GM19240 (cell line): Measurements from ENCODE around the gene CCDC63.

Source experiments
- DNase-seq: peaks from one replicate; pipeline ENCODE4 v3.0.0; 2011; ENCODE audit warnings: low spot score; ENCODE audit not compliant: insufficient read length

Gene CCDC63

DNA sequence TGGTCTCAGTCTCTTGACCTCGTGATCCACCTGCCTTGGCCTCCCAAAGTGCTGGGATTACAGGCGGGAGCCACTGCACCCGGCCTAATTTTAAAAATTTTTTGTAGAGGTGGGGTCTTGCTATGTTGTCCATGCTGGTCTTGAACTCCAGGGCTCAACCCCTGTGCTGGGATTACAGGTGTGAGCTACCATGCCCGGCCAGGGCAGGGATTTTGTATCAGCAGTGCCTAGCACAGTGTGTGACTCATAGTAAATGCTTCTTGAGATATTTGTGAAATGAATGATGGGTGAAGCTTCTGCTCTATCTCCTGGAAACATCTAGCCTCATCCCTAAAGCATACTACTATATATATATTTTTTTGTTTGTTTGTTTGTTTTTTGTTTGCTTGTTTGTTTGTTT, 36.5 kb downstream of the CCDC63 start:
- no peak for DNase-seq

DNA sequence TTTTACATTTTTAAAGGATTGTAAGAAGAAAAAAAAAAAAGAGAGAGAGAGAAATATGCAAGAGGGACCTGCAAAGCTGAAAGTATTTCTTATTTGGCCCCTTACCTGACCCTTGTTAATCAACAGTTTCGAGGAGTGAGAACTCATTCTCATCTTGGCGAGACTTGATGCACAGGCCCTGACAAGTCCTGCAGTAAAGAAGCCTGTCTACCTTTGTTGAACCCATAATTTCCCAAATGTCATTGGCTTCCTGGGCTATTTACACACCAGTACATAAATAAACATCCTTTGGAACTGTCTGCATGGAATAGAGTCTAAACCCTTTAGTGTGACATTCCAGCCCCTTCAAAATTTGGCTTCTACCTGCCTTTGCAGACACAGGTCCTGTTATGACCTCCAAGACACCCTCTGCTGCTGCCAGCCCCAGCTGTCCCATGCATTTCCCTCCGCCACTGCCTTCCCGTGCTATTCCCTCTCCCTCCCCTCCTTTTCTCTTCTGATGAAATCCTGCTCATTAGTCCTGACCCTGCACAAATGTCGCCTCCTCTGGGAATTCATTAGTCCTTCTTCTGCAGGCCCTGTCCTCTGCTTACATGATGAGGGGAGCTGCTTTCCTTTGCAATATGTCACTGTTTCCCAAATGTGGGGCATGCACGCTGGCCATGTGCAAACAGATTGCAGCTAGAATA, 38.5 kb downstream of the CCDC63 start:
- DNase-seq, result no peak

DNA sequence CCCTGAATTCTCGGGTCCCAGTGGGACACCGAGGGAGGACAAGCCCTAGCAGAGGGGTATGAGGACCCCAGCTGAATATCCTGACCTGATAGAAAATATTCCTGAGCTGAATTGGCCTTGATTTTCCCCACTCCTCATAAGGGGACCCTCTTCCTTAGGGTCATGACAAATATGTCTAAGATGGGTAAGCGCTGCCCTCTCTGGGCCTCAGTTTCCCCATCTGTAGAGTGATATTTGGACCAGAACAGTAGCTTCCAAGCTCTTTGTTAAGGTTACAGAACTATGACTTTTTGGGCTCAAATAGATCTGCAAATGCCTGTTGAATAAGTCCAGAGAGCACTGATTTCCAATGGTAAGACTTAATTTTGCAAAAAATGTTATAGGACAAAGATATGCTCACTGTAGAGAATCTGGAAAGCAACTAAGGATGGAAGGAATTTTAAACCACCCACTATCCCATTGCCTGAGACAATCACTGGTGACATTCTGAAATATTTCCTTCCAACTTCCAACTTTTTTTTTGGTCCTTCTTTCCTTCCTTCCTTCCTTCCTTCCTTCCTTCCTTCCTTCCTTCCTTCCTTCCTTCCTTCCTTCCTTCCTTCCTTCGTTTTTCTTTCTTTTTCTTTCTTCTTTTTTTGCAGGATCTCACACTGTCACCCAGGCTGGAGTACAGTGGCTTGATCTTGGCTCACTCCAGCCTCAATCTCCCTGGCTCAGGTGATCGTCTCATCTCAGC, 41.6 kb downstream of the CCDC63 start:
- no peak for DNase-seq

DNA sequence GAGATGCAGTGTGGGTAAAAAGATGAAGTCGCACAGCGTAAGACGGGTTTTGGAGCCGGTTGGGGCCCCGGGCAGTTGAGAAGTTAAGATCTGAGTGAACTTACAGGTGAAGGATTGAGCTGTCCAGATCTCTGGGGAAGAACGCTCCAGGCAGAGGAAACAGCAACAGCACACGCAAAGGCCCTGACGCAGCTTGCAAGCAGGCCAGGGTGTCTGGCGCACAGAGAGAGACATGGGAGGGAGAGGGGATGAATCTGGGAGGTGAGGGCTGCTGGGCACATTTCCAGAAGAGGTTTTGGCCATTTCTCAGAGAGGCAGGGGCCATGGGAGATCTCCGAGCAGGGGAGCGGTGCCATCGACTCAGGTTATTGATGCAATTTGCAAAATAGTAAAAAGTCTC, 42.6 kb downstream of the CCDC63 start:
- no peak for DNase-seq

DNA sequence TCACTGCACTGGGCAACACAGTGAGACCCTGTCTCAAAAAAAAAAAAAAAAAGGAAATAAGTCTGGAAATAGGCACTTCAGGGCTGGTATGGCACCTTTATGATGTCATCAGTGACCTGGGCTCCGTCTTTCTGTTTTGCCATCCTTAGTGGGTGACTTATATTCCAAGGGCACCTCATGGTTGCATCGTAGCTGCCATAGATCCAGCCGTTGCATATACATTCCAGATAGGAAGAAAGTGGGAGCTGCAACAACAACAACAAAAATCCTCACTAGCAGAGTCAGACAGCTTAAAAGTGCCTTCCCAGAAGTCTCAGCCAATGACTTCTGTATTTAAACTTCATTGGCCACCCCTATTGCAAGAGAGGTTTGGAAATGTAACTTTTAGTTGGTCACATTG, 47.2 kb downstream of the CCDC63 start:
- DNase-seq, result no peak

DNA sequence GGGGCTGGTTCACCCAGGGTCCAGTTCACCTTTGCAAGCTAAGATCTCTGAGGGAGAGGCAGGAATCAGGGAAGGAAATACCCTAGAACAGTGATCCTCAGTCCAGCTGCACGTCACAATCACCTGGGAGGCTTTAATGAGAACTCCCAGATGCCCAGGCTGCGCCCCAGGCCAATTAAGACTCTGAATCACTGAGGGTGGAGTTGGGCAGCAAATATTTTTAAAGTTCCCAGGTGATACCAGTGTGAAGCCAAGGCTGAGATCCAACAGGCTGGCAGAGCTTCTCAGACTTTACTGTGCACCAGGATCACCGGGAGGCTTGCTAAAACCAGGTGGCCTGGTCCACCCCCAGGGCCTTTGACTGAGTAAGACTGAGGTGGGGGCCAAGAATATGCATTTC, 49.8 kb downstream of the CCDC63 start:
- no peak for DNase-seq

DNA sequence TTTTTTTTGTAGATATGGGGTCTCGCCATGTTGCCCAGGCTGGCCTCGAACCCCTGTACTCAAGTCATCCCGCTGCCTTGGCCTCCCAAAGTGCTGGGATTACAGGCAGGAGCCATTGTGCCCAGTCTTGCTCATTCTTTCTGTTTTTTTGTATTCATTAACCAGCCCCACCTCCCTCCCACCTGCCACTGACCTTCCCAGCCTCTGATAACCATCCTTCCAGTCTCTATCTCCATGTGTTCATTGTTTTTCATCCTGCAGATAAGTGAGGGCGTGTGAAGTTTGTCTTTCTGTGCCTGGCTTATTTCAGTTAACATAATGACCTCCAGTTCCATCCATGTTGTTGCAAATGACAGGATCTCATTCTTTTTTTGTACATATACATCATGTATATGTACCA, 54.6 kb downstream of the CCDC63 start:
- no peak for DNase-seq

DNA sequence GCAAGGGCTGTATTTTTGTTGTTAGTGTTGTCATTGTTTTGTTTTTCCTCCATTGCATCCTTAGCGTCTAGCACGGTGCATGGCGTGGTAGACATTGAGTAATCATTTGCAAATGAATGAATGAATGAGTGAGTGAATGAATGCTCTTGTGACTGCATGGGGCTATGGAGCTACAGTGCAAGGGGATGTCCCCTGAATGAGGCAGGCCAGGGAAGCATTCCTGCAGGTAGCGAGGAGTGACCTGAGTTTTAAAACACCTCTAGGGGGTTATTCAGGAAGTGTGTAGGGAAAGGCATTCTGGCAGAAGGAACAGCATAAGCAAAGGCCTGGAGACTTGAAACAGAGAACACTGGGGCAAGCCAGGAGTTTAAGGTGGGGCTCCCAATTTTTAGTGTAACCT, 56.7 kb downstream of the CCDC63 start:
- DNase-seq, result no peak

DNA sequence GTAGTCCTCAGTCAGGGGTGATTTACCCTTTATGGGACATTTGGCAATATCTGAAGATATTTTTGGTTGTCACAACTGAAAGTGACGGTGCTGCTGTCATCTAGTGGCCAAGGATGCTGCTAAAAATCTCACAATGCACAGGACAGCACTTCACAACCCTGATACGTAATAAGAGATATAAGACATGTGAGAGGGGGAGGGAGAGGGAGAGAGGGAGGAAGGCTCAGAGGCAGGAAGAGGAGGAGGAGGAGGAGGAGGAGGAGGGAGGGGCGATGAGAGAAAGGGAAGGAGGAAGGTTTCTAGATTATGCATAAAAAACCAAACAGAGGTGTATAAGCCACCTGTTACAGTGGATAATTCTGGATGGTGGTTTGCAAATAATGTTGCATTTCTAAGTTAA, 59.3 kb downstream of the CCDC63 start:
- DNase-seq, result no peak

DNA sequence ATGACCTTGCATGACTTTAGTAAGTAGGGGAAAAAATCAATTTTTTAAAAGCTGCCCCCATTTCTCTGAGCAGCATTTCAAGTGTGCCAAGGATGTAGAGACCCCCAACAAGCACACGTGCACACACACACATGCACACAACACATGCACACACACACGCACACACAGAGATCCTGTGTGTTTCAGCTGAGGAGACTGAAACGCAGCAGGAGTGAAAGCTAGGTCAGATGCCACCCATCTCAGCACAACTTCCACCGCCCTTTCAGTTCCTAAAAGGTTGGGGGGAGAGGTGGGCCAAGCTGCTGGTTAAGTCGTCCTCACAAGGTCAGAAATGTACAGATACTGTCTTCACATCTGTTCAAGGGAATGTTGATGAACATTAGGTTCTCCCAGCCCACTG, 59.7 kb downstream of the CCDC63 start:
- no peak for DNase-seq

DNA sequence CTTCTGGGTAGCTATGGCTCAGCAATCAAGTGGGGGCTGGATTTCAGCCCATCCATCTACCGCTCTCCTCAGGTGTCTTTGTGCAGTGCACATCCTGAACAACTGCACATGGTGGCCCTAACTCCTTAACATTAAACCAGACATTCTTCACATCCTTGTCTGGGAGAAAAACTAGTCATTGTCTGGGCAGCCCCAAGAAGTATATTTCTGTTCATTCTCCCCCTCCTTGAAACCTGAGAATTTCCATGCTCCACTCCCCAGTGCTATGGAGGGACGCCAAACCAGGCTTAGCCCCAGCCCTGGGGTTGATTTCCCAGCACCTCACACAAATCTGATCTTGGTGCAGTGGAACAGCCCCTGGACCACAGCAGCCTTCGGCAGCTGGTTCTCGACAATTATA, 60.2 kb downstream of the CCDC63 start:
- DNase-seq, result no peak

DNA sequence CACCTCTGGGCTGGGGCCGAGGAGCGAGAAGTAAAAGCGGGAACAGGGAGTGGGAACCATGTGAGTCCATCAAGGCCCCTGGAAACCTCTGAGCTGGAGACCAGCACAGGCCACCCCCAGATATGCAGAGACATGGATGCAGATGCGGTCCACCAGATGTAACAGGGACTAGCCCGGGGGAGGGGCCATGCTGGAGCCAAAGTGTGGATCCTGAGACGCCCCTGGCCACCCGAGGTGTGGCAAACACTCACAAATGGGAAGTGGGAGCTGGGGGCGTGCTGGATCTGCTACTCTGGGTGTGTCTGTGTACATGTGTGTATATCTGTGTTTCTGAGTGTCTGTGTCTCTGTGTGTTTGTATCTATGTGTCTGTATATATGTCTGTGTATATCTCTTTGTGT, 60.8 kb downstream of the CCDC63 start:
- DNase-seq, result no peak

DNA sequence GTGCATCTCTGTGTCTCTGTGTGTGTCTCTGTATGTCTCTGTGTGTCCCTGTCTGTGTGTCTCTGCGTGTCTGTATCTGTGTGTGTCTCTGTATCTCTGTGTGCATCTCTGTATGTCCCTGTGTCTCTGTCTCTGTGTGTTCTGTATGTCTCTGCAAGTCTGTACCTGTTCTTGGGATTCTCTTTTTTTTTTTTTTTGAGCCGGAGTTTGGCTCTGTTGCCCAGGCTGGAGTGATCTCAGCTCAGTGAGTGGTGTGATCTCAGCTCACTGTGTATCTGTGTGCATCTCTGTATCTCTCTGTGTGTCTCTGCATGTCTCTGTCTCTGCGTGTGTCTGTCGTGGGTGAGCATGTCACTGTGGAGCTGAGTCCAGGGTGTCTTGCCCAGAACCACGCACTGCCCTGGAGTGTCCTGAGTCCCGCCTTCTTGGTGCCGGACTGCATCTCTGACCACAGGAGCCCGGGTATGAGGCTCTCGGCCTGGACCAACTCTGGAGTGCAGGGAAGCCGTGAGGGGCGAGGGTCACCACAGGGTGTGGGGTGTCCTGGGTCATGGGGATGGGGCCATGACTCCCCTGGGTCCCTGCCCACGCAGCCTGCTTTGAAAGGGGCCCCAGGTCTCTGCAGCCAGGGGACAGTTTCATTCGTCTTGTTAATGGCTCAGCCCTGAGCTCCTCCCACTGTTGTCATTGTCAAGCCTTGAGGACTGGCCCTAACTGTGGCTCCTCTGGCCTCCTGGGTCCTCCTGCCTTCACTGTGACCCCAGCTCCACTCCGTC, 61.8 kb downstream of the CCDC63 start:
- DNase-seq, result no peak

DNA sequence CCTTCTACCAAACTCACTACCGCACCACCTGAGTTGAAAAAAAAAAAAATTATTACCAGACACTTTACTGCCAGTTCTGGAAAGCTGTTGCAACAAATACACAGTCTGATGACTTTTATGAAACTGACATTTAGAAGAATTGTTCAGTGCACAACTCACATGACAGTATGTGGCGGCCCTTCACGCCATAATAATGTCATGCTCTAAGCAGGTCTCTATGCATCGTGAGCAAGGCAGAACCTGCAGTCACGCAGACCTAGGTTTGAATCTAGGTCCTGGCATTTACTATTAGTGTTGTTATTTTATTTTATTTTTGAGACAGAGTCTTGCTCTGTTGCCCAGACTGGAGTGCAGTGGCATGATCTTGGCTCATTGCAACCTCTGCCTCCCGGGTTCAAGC, 65.5 kb downstream of the CCDC63 start:
- no peak for DNase-seq

DNA sequence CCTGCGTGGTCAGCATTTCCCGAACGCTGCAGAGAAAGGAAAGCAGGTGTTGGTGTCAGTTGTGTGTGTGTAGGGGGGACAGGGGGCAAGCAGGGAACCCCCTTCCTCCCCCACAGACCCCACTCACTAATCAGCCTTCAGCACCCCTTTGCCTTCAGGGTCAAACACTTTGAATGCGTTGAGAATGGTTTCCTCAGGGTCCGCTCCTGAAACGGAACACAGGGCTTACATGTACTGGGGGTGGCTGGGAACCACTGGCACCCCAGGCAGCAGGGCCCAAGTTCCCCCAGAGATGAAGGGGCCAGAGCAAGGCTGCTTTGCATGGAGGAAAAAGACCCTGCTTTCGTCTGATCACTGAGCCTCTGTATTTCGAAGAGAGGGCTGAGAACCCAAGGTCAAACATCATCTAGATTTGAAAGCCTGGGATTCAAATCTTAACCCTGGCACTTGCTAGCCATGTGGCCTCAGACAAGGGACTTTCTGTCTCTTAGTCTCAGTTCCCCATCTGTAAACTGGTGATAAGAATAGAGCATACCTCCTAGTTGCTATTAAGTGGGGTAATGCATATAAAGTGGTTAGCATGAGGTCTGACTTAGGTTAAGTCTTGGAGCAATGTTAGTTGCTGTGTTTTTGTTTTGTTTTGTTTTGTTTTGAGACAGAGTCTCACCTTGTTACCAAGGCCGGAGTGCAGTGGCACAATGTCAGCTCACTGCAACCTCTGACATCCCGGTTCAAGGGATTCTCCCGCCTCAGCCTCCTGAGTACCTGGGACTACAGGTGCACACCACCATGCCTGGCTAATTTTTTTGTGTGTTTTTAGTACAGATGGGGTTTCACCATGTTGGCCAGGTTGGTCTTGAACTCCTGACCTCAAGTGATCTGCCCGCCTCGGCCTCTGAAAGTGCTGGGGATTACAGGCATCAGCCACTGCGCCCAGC, 66.6 kb downstream of the CCDC63 start:
- DNase-seq, result peak; percentile 54

DNA sequence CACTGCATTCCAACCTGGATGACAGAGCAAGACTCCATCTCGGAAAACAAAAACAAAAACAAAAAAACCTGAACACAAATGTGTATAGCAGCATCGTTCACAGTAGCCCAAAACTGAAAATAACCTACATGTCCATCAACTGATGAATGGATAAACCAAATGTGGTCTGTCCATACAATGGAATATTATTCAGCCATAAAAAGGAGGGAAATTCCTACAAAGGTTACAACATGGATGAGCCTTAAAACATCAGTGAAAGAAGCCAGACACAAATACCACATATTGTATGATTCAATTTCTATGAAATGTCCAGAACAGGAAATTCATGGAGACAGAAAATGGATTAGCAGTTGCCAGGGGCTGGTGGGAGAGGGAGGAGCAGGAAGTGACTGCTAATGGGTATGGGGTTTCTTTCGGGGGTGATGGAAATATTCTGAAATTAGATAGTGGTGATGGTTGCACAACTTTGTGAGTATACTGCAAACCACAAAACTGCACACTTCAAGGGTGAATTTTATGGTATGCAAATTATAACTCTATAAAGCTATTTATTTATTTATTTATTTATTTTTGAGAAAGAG, 69.6 kb downstream of the CCDC63 start:
- no peak for DNase-seq

DNA sequence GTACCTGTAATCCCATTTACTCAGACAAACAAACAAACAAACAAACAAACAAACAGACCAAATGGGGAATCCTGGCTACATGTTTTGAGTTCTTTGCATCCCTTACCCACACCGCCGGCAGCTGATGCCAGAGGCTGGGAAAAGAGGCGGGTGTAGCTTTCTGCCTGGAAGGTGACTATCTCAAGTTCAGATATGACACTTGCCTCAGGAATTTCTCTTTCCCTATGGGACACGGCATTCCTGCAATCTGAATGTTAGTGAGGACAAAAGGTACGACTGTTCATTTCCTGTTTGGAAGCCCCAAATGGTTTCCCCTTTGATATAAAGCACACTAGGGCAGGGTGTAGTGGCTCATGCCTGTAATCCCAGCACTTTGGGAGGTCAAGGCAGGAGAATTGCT, 70.7 kb downstream of the CCDC63 start:
- no peak for DNase-seq

DNA sequence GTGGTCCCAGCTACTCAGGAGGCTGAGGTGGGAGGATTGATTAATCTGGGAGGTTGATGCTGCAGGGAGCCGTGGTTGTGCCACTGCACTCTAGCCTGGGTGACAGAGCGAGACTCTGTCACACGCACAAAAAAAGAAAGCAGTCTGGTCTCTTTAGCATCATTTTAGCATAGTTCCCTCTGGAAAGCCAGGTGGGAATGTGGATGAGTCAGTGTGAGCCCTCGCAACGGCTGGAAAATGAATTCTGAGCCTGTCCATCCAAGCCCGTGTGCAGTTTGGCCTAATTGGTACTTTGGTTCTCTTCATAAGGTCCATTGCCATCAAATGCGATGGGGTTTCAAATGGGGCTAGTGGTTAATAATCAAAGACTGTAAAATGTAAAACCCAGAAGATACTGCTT, 71.2 kb downstream of the CCDC63 start:
- no peak for DNase-seq

DNA sequence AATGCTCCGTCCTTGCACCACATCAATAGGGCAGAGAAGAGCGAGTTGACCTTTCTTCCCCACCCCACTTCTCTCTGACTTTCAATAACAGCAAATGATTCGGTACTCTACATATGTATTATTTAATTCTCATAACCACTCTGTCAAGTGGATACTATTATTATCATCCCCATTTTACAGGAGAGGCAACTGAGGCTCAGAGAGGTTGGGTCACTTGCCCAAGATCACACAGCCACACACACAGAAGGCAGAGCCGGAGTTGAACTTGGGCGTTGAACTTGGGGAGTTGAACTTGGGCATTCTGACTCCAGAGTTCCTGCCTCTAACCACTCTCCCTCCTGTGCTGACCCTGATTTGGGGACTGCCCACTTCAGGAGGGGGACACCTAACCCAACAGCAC, 72.9 kb downstream of the CCDC63 start:
- no peak for DNase-seq

DNA sequence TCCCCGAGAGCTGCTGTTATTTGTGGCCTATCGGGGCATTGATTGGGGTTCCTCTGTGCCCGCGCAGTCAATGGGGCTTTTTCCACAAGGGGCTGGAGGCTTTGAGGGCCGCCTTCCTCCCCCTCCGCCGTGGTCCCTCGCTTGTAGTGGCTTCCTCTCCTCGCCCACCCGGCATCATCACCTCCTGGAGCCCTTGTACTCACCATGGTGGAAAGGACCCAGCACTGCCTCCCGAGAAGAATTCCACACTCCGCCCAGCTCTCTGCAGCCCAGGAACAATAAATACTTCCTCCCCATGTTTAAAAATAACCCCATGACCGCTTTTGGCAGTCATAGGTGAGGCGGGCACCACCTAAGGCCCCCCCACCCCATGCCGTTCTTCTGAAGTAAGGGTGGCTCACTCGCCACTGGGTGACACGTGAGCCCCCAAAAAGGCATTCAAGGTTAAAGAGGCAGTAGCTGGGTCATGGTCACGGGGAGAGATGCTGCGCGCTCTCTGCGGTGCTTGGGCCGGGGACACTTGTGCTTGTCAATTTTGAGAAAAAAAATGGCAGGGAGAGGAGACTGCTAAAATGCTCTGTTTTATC, 73.6 kb downstream of the CCDC63 start, which contains the start of gene MYL2:
Gene MYL2 (minus strand): TSS at position 256 of the 587 bp plus-strand sequence. CDS start 50 bp downstream, at position 206.
- no peak for DNase-seq

DNA sequence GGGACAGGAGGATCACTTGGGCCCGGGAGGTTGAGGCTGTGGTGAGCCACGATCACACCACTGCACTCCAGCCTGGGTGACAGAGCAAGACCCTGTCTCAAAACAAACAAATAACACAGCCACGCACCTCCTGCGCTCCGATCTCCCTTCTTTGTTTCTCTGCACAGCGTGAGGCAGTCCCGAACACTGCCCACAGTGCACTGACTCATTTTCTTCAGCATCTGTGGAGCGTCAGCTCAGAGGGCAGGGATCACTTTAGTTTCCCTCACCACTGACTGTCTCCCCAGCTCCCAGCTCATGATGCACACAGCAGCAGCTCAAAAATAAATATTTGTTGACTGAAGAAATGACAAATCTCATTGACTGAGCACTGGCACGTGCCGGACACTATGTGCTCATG, 74.5 kb downstream of the CCDC63 start:
- no peak for DNase-seq
